Muscle layer of colon (tissue), 2 donors: ENCODE measurements around the gene RASSF7.
"Not testable (repeated sequence)": the region's sequence is repeated elsewhere in the genome, so short reads cannot be mapped to it uniquely, and the experiment has no call there.

ENCODE experiments used
- H3K27ac ChIP-seq: one replicate; pipeline ENCODE4 v1.7.0; 2013; ENCODE audit warnings: low read depth, mild to moderate bottlenecking, low read length, moderate library complexity
- H3K27me3 ChIP-seq, 2 donors: one replicate each; pipeline ENCODE4 v1.7.0; 2013; ENCODE audit warnings: low read length in 2 of 2, mild to moderate bottlenecking in 2 of 2; ENCODE audit not compliant: insufficient read depth in 2 of 2, control insufficient read depth in 1 of 2
- H3K36me3 ChIP-seq: one replicate; pipeline ENCODE4 v1.7.0; 2013; ENCODE audit warnings: mild to moderate bottlenecking, low read length; ENCODE audit not compliant: insufficient read depth
- H3K4me1 ChIP-seq: one replicate; pipeline ENCODE4 v1.7.0; 2013; ENCODE audit warnings: mild to moderate bottlenecking, low read length; ENCODE audit not compliant: insufficient read depth
- H3K4me3 ChIP-seq, 2 donors: one replicate each; pipeline ENCODE4 v1.7.0; 2013; ENCODE audit warnings: low read length in 2 of 2, low read depth in 1 of 2, mild to moderate bottlenecking in 1 of 2, moderate library complexity in 1 of 2
- H3K9ac ChIP-seq: one replicate; pipeline ENCODE4 v1.7.0; 2013; ENCODE audit warnings: low read length
- H3K9me3 ChIP-seq: one replicate; pipeline ENCODE4 v1.7.0; 2013; ENCODE audit warnings: mild to moderate bottlenecking, low read length
- donor health status: abdominal sarcoma.
- donor health status: Adenocarcinoma of cecum.

Gene RASSF7

GRCh38 chr11:560305-561147 lies at the start of gene RASSF7, which contains the start of gene LMNTD2:
Gene RASSF7, plus strand, starts transcription at chr11:560970. Its CDS starts 799 bp downstream, at chr11:561769.
Gene LMNTD2, minus strand, starts transcription at chr11:560738. Its CDS starts 22 bp downstream, at chr11:560716.
- Histone ChIP-seq H3K9me3 (no peaks in the 10 kb centered on the region), H3K27me3 (peaks cover 6 to 38% of the 10 kb centered on the region in 2 donors), H3K4me3 (peak within 1 kb of the TSS; percentile 56 to 61), H3K27ac (peak within 1 kb of the TSS; percentile 44), H3K9ac (no peak within 1 kb of the TSS), H3K4me1 (peaks cover 4% of the 10 kb centered on the region), H3K36me3 (no peaks in the 10 kb centered on the region)

- no peak overlapping the region for H3K4me3 ChIP-seq
- no peak overlapping the region for H3K27ac ChIP-seq
- H3K36me3 ChIP-seq = no peaks in the 10 kb centered on the region
- peaks cover 2% of the 10 kb centered on the region for H3K4me1 ChIP-seq
- H3K27me3 ChIP-seq = no peaks in the 10 kb centered on the region
- no peaks in the 10 kb centered on the region for H3K9me3 ChIP-seq
- H3K9ac ChIP-seq = no peak overlapping the region
These were observed 47.8 kb upstream of the RASSF7 start for GRCh38 chr11:512761-513595.

- Histone ChIP-seq H3K9ac (no peak overlapping the region), H3K36me3 (no peaks in the 10 kb centered on the region), H3K9me3 (no peaks in the 10 kb centered on the region), H3K27me3 (no peaks in the 10 kb centered on the region), H3K27ac (no peak overlapping the region), H3K4me3 (no peak overlapping the region), H3K4me1 (no peaks in the 10 kb centered on the region)
These were observed 46.2 kb upstream of the RASSF7 start for GRCh38 chr11:514606-515005.

- Histone ChIP-seq H3K4me1 (no peaks in the 10 kb centered on the region), H3K4me3 (no peak overlapping the region), H3K27ac (no peak overlapping the region), H3K9me3 (no peaks in the 10 kb centered on the region), H3K9ac (no peak overlapping the region), H3K27me3 (no peaks in the 10 kb centered on the region), H3K36me3 (no peaks in the 10 kb centered on the region)
These were observed 45.6 kb upstream of the RASSF7 start for GRCh38 chr11:515131-515530.

GRCh38 chr11:516400-516799 lies 44.4 kb upstream of the RASSF7 start:
- H3K4me1 ChIP-seq = no peaks in the 10 kb centered on the region
- H3K9ac ChIP-seq = no peak overlapping the region
- H3K9me3 ChIP-seq = no peaks in the 10 kb centered on the region
- H3K36me3 ChIP-seq = no peaks in the 10 kb centered on the region
- H3K27ac ChIP-seq = no peak overlapping the region
- no peaks in the 10 kb centered on the region for H3K27me3 ChIP-seq
- no peak overlapping the region for H3K4me3 ChIP-seq

GRCh38 chr11:516918-517685 lies 43.7 kb upstream of the RASSF7 start:
- not testable (repeated sequence) for H3K4me1 ChIP-seq, H3K36me3 ChIP-seq, H3K9me3 ChIP-seq, H3K9ac ChIP-seq, H3K4me3 ChIP-seq, H3K27ac ChIP-seq, H3K27me3 ChIP-seq

- Histone ChIP-seq H3K9me3 (no peaks in the 10 kb centered on the region), H3K4me3 (peak overlapping the region in 1 of 2 donors; percentile 19), H3K27ac (peak overlapping the region; percentile 43), H3K9ac (no peak overlapping the region), H3K27me3 (no peaks in the 10 kb centered on the region), H3K36me3 (no peaks in the 10 kb centered on the region), H3K4me1 (no peaks in the 10 kb centered on the region)
These were observed 42.1 kb upstream of the RASSF7 start for GRCh38 chr11:518463-519202.

- Histone ChIP-seq H3K9me3 (no peaks in the 10 kb centered on the region), H3K36me3 (no peaks in the 10 kb centered on the region), H3K27me3 (no peaks in the 10 kb centered on the region), H3K27ac (no peak overlapping the region), H3K9ac (no peak overlapping the region), H3K4me1 (no peaks in the 10 kb centered on the region), H3K4me3 (no peak overlapping the region)
These were observed 40.2 kb upstream of the RASSF7 start for GRCh38 chr11:520428-521176.

- Histone ChIP-seq H3K9me3 (no peaks in the 10 kb centered on the region), H3K4me1 (no peaks in the 10 kb centered on the region), H3K27me3 (no peaks in the 10 kb centered on the region), H3K4me3 (no peak overlapping the region), H3K9ac (no peak overlapping the region), H3K36me3 (no peaks in the 10 kb centered on the region), H3K27ac (no peak overlapping the region)
These were observed 39.5 kb upstream of the RASSF7 start for GRCh38 chr11:521177-521688.

- Histone ChIP-seq H3K9me3 (no peaks in the 10 kb centered on the region), H3K4me1 (no peaks in the 10 kb centered on the region), H3K27me3 (no peaks in the 10 kb centered on the region), H3K9ac (no peak overlapping the region), H3K36me3 (no peaks in the 10 kb centered on the region), H3K4me3 (no peak overlapping the region), H3K27ac (no peak overlapping the region)
These were observed 34.6 kb upstream of the RASSF7 start for GRCh38 chr11:526192-526591.
